Activated naive CD8-positive, alpha-beta T cell (primary cell): ENCODE results near the gene EYS.

ENCODE experiments used
- H3K27ac Mint-ChIP-seq: one replicate; pipeline ENCODE4 v1.8.0; 2021; ENCODE audit warnings: mixed read lengths
- H3K27me3 Mint-ChIP-seq: one replicate; pipeline ENCODE4 v1.8.0; 2021; ENCODE audit warnings: mixed read lengths
- H3K36me3 Mint-ChIP-seq: one replicate; pipeline ENCODE4 v1.8.0; 2021; ENCODE audit warnings: mixed read lengths
- H3K4me1 Mint-ChIP-seq: one replicate; pipeline ENCODE4 v1.8.0; 2021; ENCODE audit warnings: low read depth, mixed read lengths
- H3K4me3 Mint-ChIP-seq: one replicate; pipeline ENCODE4 v1.8.0; 2021; ENCODE audit warnings: mild to moderate bottlenecking, mixed read lengths
- H3K9me3 Mint-ChIP-seq: one replicate; pipeline ENCODE4 v1.8.0; 2021; ENCODE audit warnings: low read depth, mixed read lengths

EYS gene

GRCh38 chr6:64429926-64430325 is 1277.1 kb downstream of the EYS start:
- H3K4me1 Mint-ChIP-seq: no peaks in the 10 kb centered on the region
- H3K27me3 Mint-ChIP-seq: no peaks in the 10 kb centered on the region
- H3K27ac Mint-ChIP-seq: no peak overlapping the region
- H3K4me3 Mint-ChIP-seq: no peak overlapping the region
- no peaks in the 10 kb centered on the region for H3K36me3 Mint-ChIP-seq
- peaks cover 7% of the 10 kb centered on the region for H3K9me3 Mint-ChIP-seq

GRCh38 chr6:64428186-64428585 is 1278.8 kb downstream of the EYS start:
- Mint-ChIP-seq H3K27ac (no peak overlapping the region), H3K4me3 (no peak overlapping the region), H3K27me3 (no peaks in the 10 kb centered on the region), H3K36me3 (no peaks in the 10 kb centered on the region), H3K9me3 (peaks cover 10% of the 10 kb centered on the region), H3K4me1 (no peaks in the 10 kb centered on the region)

- H3K4me3 Mint-ChIP-seq: no peak overlapping the region
- no peaks in the 10 kb centered on the region for H3K27me3 Mint-ChIP-seq
- no peaks in the 10 kb centered on the region for H3K4me1 Mint-ChIP-seq
- H3K36me3 Mint-ChIP-seq: no peaks in the 10 kb centered on the region
- peaks cover 7% of the 10 kb centered on the region for H3K9me3 Mint-ChIP-seq
- no peak overlapping the region for H3K27ac Mint-ChIP-seq
These were observed 1291.1 kb downstream of the EYS start for GRCh38 chr6:64415926-64416325.

GRCh38 chr6:64411226-64411625 is 1295.8 kb downstream of the EYS start:
- Mint-ChIP-seq H3K4me3 (no peak overlapping the region), H3K9me3 (peaks cover 5% of the 10 kb centered on the region), H3K27me3 (no peaks in the 10 kb centered on the region), H3K4me1 (no peaks in the 10 kb centered on the region), H3K27ac (no peak overlapping the region), H3K36me3 (no peaks in the 10 kb centered on the region)

GRCh38 chr6:64409948-64410347 is 1297.1 kb downstream of the EYS start:
- Mint-ChIP-seq H3K4me3 (no peak overlapping the region), H3K9me3 (peaks cover 8% of the 10 kb centered on the region), H3K27me3 (no peaks in the 10 kb centered on the region), H3K27ac (no peak overlapping the region), H3K36me3 (no peaks in the 10 kb centered on the region), H3K4me1 (no peaks in the 10 kb centered on the region)

GRCh38 chr6:64404396-64404795 is 1302.6 kb downstream of the EYS start:
- Mint-ChIP-seq H3K4me1 (no peaks in the 10 kb centered on the region), H3K4me3 (no peak overlapping the region), H3K36me3 (no peaks in the 10 kb centered on the region), H3K27ac (no peak overlapping the region), H3K9me3 (peaks cover 10% of the 10 kb centered on the region), H3K27me3 (no peaks in the 10 kb centered on the region)

GRCh38 chr6:64383277-64383676 is 1323.7 kb downstream of the EYS start:
- H3K9me3 Mint-ChIP-seq: peaks cover 25% of the 10 kb centered on the region
- H3K27me3 Mint-ChIP-seq: no peaks in the 10 kb centered on the region

GRCh38 chr6:64376394-64376793 is 1330.6 kb downstream of the EYS start:
- H3K9me3 Mint-ChIP-seq: peaks cover 17% of the 10 kb centered on the region
- no peaks in the 10 kb centered on the region for H3K4me1 Mint-ChIP-seq
- H3K4me3 Mint-ChIP-seq: no peak overlapping the region
- H3K27ac Mint-ChIP-seq: no peak overlapping the region
- no peaks in the 10 kb centered on the region for H3K36me3 Mint-ChIP-seq
- H3K27me3 Mint-ChIP-seq: no peaks in the 10 kb centered on the region

More at GRCh38 chr6:64383277-64383676, 1323.7 kb downstream of the EYS start:
- Mint-ChIP-seq H3K27ac (no peak overlapping the region), H3K36me3 (no peaks in the 10 kb centered on the region), H3K4me3 (no peak overlapping the region), H3K4me1 (no peaks in the 10 kb centered on the region)

GRCh38 chr6:64357430-64357829 is 1349.6 kb downstream of the EYS start:
- H3K9me3 Mint-ChIP-seq: peaks cover 11% of the 10 kb centered on the region
- no peaks in the 10 kb centered on the region for H3K27me3 Mint-ChIP-seq
- H3K4me3 Mint-ChIP-seq: no peak overlapping the region
- H3K4me1 Mint-ChIP-seq: no peaks in the 10 kb centered on the region
- H3K27ac Mint-ChIP-seq: no peak overlapping the region
- H3K36me3 Mint-ChIP-seq: no peaks in the 10 kb centered on the region

GRCh38 chr6:64347411-64347810 is 1359.6 kb downstream of the EYS start:
- Mint-ChIP-seq H3K27ac (no peak overlapping the region), H3K4me3 (no peak overlapping the region), H3K9me3 (peaks cover 6% of the 10 kb centered on the region), H3K36me3 (no peaks in the 10 kb centered on the region), H3K27me3 (no peaks in the 10 kb centered on the region), H3K4me1 (no peaks in the 10 kb centered on the region)

GRCh38 chr6:64335195-64335594 is 1371.8 kb downstream of the EYS start:
- Mint-ChIP-seq H3K27me3 (no peaks in the 10 kb centered on the region), H3K4me1 (no peaks in the 10 kb centered on the region), H3K4me3 (no peak overlapping the region), H3K36me3 (no peaks in the 10 kb centered on the region), H3K27ac (no peak overlapping the region), H3K9me3 (peaks cover 18% of the 10 kb centered on the region)

GRCh38 chr6:64334636-64335035 is 1372.4 kb downstream of the EYS start:
- no peaks in the 10 kb centered on the region for H3K36me3 Mint-ChIP-seq
- no peak overlapping the region for H3K4me3 Mint-ChIP-seq

GRCh38 chr6:64330694-64331307 is 1376.2 kb downstream of the EYS start:
- no peaks in the 10 kb centered on the region for H3K36me3 Mint-ChIP-seq
- peaks cover 6% of the 10 kb centered on the region for H3K9me3 Mint-ChIP-seq
- H3K4me3 Mint-ChIP-seq: no peak overlapping the region
- H3K27me3 Mint-ChIP-seq: no peaks in the 10 kb centered on the region
- no peak overlapping the region for H3K27ac Mint-ChIP-seq
- H3K4me1 Mint-ChIP-seq: no peaks in the 10 kb centered on the region

More at GRCh38 chr6:64334636-64335035, 1372.4 kb downstream of the EYS start:
- Mint-ChIP-seq H3K4me1 (no peaks in the 10 kb centered on the region), H3K27me3 (no peaks in the 10 kb centered on the region), H3K9me3 (peaks cover 16% of the 10 kb centered on the region), H3K27ac (no peak overlapping the region)

GRCh38 chr6:64326939-64327338 is 1380.1 kb downstream of the EYS start:
- H3K36me3 Mint-ChIP-seq: no peaks in the 10 kb centered on the region
- no peak overlapping the region for H3K4me3 Mint-ChIP-seq
- no peak overlapping the region for H3K27ac Mint-ChIP-seq
- H3K4me1 Mint-ChIP-seq: no peaks in the 10 kb centered on the region
- no peaks in the 10 kb centered on the region for H3K9me3 Mint-ChIP-seq
- H3K27me3 Mint-ChIP-seq: no peaks in the 10 kb centered on the region

- Mint-ChIP-seq H3K27ac (no peak overlapping the region), H3K27me3 (no peaks in the 10 kb centered on the region), H3K4me3 (no peak overlapping the region), H3K9me3 (peaks cover 5% of the 10 kb centered on the region), H3K4me1 (no peaks in the 10 kb centered on the region), H3K36me3 (no peaks in the 10 kb centered on the region)
These were observed 1381.9 kb downstream of the EYS start for GRCh38 chr6:64325093-64325492.

GRCh38 chr6:64310214-64310613 is 1396.8 kb downstream of the EYS start:
- Mint-ChIP-seq H3K9me3 (peaks cover 16% of the 10 kb centered on the region), H3K27me3 (no peaks in the 10 kb centered on the region), H3K4me3 (no peak overlapping the region), H3K36me3 (no peaks in the 10 kb centered on the region), H3K4me1 (no peaks in the 10 kb centered on the region), H3K27ac (no peak overlapping the region)
